ENCODE results near the gene TSPAN16.
"Not testable (repeated sequence)": the region's sequence is repeated elsewhere in the genome, so short reads cannot be mapped to it uniquely, and the experiment has no call there.

Gene TSPAN16

DNA sequence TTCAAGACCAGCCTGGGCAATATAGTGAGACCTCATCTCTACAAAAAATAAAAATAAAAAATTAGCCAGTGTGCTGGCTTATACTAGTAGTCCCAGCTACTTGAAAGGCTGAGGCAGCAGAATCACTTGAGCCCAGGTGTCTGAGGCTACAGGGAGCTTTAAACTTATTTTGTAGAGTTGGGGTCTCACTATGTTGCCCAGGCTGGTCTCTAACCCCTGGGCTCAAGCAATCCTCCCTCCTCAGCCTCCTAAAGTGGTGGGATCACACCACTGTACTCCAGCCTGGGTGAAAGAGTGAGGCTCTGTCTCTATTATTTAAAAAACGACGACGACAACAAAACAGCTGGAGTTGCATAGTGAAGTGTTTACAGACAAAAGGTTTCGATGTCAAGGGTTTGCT lies 35.5 kb downstream of the TSPAN16 start:
- Histone ChIP-seq H3K4me3 (ENCODE audit: low read depth in 1 of 2, low read length in 2 of 2) (no peak overlapping the region), H4K20me1 (ENCODE audit: insufficient read depth, low read length) (no peaks in the 10 kb centered on the region), H3K9ac (ENCODE audit: low read depth, low read length) (no peak overlapping the region), H3K27ac (ENCODE audit: low read length) (no peak overlapping the region), H3K4me1 (ENCODE audit: insufficient read depth, low read length) (peaks cover under 1% of the 10 kb centered on the region; the same call in 1 of the 2 replicates), H3K36me3 (ENCODE audit: insufficient read depth, low read length) (peaks cover 47% of the 10 kb centered on the region), H3K9me3 (ENCODE audit: insufficient read depth, low read length, severe bottlenecking) (no peaks in the 10 kb centered on the region), H3K4me2 (ENCODE audit: insufficient read depth, low read length) (no peak overlapping the region), H2AFZ (ENCODE audit: low read depth, low read length) (no peak overlapping the region), H3K79me2 (ENCODE audit: insufficient read depth, low read length) (no peaks in the 10 kb centered on the region), H3K27me3 (ENCODE audit: insufficient read depth, low read length, poor library complexity) (no peaks in the 10 kb centered on the region)
- TF ChIP-seq EZH2 (IDR thresholded peaks at IDR 0.05; ENCODE audit: borderline replicate concordance, low read depth, low read length, severe bottlenecking) = no peak
- TF ChIP-seq, protein P1, sequence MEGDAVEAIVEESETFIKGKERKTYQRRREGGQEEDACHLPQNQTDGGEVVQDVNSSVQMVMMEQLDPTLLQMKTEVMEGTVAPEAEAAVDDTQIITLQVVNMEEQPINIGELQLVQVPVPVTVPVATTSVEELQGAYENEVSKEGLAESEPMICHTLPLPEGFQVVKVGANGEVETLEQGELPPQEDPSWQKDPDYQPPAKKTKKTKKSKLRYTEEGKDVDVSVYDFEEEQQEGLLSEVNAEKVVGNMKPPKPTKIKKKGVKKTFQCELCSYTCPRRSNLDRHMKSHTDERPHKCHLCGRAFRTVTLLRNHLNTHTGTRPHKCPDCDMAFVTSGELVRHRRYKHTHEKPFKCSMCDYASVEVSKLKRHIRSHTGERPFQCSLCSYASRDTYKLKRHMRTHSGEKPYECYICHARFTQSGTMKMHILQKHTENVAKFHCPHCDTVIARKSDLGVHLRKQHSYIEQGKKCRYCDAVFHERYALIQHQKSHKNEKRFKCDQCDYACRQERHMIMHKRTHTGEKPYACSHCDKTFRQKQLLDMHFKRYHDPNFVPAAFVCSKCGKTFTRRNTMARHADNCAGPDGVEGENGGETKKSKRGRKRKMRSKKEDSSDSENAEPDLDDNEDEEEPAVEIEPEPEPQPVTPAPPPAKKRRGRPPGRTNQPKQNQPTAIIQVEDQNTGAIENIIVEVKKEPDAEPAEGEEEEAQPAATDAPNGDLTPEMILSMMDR (IDR thresholded peaks at IDR 0.05; ENCODE audit: borderline replicate concordance, extremely low read depth, low read length, poor library complexity, severe bottlenecking) = no peak
- ATAC-seq (ENCODE audit: insufficient read depth, low read depth) = no peak
- DNase-seq = no peak

- Histone ChIP-seq H4K20me1 (ENCODE audit: insufficient read depth, low read length) (no peaks in the 10 kb centered on the region; the same call in 1 of the 2 replicates), H3K9me3 (ENCODE audit: insufficient read depth, low read length, severe bottlenecking) (no peaks in the 10 kb centered on the region), H3K36me3 (ENCODE audit: insufficient read depth, low read length) (peaks cover 43% of the 10 kb centered on the region), H2AFZ (ENCODE audit: low read depth, low read length) (no peak overlapping the region), H3K27ac (ENCODE audit: low read length) (no peak overlapping the region), H3K9ac (ENCODE audit: low read depth, low read length) (no peak overlapping the region), H3K79me2 (ENCODE audit: insufficient read depth, low read length) (no peaks in the 10 kb centered on the region), H3K4me1 (ENCODE audit: insufficient read depth, low read length) (peaks cover 6% of the 10 kb centered on the region; the same call in 1 of the 2 replicates), H3K4me2 (ENCODE audit: insufficient read depth, low read length) (no peak overlapping the region), H3K27me3 (ENCODE audit: insufficient read depth, low read length, poor library complexity) (no peaks in the 10 kb centered on the region), H3K4me3 (ENCODE audit: low read depth in 1 of 2, low read length in 2 of 2) (no peak overlapping the region)
- no peak for DNase-seq
- ATAC-seq (ENCODE audit: insufficient read depth, low read depth) = no peak
- TF ChIP-seq, protein P1 (IDR thresholded peaks at IDR 0.05; ENCODE audit: borderline replicate concordance, extremely low read depth, low read length, poor library complexity, severe bottlenecking) = no peak
- no peak for TF ChIP-seq EZH2 (IDR thresholded peaks at IDR 0.05; ENCODE audit: borderline replicate concordance, low read depth, low read length, severe bottlenecking)
Observed at GRCh38 chr19:11332822-11333221, 36.9 kb downstream of the TSPAN16 start.

DNA sequence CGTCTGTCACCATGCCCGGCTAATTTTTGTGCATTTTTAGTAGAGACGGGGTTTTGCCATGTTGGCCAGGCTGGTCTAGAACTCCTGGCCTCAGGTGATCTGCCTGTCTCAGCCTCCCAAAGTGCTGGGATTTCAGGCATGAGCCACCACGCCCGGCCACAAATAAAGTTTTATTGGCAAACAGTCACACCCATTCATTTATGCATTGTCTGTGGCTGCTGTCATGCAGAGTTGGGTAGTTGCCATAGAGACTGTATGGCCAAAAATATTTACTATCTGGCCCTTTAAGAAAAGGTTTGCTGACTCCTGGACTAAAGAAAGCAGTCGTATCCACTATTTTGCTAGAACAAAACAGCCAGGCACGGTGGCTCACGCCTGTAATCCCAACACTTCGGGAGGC lies 37.9 kb downstream of the TSPAN16 start:
- H3K4me2 ChIP-seq (ENCODE audit: insufficient read depth, low read length); H3K79me2 ChIP-seq (ENCODE audit: insufficient read depth, low read length); DNase-seq; H2AFZ ChIP-seq (ENCODE audit: low read depth, low read length); H3K27ac ChIP-seq (ENCODE audit: low read length); H3K9ac ChIP-seq (ENCODE audit: low read depth, low read length); H3K27me3 ChIP-seq (ENCODE audit: insufficient read depth, low read length, poor library complexity); H3K9me3 ChIP-seq (ENCODE audit: insufficient read depth, low read length, severe bottlenecking); ATAC-seq (ENCODE audit: insufficient read depth, low read depth); H4K20me1 ChIP-seq (ENCODE audit: insufficient read depth, low read length); H3K4me3 ChIP-seq (ENCODE audit: low read depth in 1 of 2, low read length in 2 of 2): not testable (repeated sequence)
- Histone ChIP-seq H3K36me3 (ENCODE audit: insufficient read depth, low read length) (peaks cover 43% of the 10 kb centered on the region), H3K4me1 (ENCODE audit: insufficient read depth, low read length) (peaks cover 15% of the 10 kb centered on the region)

GRCh38 chr19:11335449-11336146 lies 39.6 kb downstream of the TSPAN16 start:
- Histone ChIP-seq H3K9ac (ENCODE audit: low read depth, low read length) (no peak overlapping the region), H3K4me2 (ENCODE audit: insufficient read depth, low read length) (no peak overlapping the region), H3K27ac (ENCODE audit: low read length) (no peak overlapping the region; the same call in 1 of the 2 replicates), H3K79me2 (ENCODE audit: insufficient read depth, low read length) (peaks cover 13% of the 10 kb centered on the region), H3K9me3 (ENCODE audit: insufficient read depth, low read length, severe bottlenecking) (no peaks in the 10 kb centered on the region), H4K20me1 (ENCODE audit: insufficient read depth, low read length) (no peaks in the 10 kb centered on the region; the same call in 1 of the 2 replicates), H2AFZ (ENCODE audit: low read depth, low read length) (no peak overlapping the region), H3K4me1 (ENCODE audit: insufficient read depth, low read length) (peaks cover 27% of the 10 kb centered on the region), H3K4me3 (ENCODE audit: low read depth in 1 of 2, low read length in 2 of 2) (no peak overlapping the region), H3K27me3 (ENCODE audit: insufficient read depth, low read length, poor library complexity) (no peaks in the 10 kb centered on the region), H3K36me3 (ENCODE audit: insufficient read depth, low read length) (peaks cover 34% of the 10 kb centered on the region)
- ATAC-seq (ENCODE audit: insufficient read depth, low read depth) (no peak), DNase-seq (no peak)
- TF ChIP-seq EZH2 (IDR thresholded peaks at IDR 0.05; ENCODE audit: borderline replicate concordance, low read depth, low read length, severe bottlenecking) = no peak
- TF ChIP-seq, protein P1 (IDR thresholded peaks at IDR 0.05; ENCODE audit: borderline replicate concordance, extremely low read depth, low read length, poor library complexity, severe bottlenecking) = no peak

All from DND-41 (cell line).